ENCODE measurements around the gene CALB2. TPM values are rescaled to one million over a fixed set of nuclear protein-coding genes. Genes with fewer than 3 reads are reported as not detected.

The CALB2 gene
- polyA plus RNA-seq, 2 of the 4 experiments (the other 2 are of a cell fraction): 3.7 to 6.4 TPM

DNA sequence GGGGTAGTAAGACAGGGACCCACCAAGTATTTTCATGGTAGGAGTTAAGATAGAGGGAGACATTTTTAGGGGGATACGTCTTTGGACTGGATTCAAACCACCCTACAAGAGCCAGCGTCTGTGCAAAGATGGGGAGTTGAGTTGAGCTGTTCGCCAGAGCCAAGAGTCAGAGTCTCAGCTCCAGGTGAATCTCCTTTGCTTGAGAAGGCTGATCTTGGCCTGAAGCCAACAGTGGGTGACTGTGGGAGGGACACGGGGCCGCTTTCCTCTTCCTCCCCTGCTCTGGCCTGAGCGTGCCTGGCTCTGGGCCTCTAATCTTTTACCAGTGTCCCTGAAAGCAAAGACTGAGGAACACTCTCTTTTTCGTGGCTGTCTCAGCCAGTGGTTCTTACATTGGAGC lies 78.0 kb downstream of the CALB2 start:
- no peak for TF ChIP-seq ESRRA (IDR thresholded peaks at IDR 0.05; ENCODE audit: borderline replicate concordance, low read length)
- TF ChIP-seq GATA3 (IDR thresholded peaks at IDR 0.05; ENCODE audit: borderline replicate concordance): no peak
- no peak for TF ChIP-seq EP300 (IDR thresholded peaks at IDR 0.05)
- no peak for TF ChIP-seq RCOR1 (IDR thresholded peaks at IDR 0.05; ENCODE audit: low read depth, low read length)
- no peak for TF ChIP-seq HDAC2 (IDR thresholded peaks at IDR 0.05)
- TF ChIP-seq BHLHE40 (IDR thresholded peaks at IDR 0.05; ENCODE audit: low read depth, low read length): no peak
- TF ChIP-seq, protein P1, sequence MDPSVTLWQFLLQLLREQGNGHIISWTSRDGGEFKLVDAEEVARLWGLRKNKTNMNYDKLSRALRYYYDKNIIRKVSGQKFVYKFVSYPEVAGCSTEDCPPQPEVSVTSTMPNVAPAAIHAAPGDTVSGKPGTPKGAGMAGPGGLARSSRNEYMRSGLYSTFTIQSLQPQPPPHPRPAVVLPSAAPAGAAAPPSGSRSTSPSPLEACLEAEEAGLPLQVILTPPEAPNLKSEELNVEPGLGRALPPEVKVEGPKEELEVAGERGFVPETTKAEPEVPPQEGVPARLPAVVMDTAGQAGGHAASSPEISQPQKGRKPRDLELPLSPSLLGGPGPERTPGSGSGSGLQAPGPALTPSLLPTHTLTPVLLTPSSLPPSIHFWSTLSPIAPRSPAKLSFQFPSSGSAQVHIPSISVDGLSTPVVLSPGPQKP (IDR thresholded peaks at IDR 0.05; ENCODE audit: low read depth, low read length): no peak
- TF ChIP-seq, protein P2, sequence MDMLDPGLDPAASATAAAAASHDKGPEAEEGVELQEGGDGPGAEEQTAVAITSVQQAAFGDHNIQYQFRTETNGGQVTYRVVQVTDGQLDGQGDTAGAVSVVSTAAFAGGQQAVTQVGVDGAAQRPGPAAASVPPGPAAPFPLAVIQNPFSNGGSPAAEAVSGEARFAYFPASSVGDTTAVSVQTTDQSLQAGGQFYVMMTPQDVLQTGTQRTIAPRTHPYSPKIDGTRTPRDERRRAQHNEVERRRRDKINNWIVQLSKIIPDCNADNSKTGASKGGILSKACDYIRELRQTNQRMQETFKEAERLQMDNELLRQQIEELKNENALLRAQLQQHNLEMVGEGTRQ (IDR thresholded peaks at IDR 0.05): no peak
- no peak for TF ChIP-seq HOXB5 (CRISPR knock-in tag; IDR thresholded peaks at IDR 0.05)
- TF ChIP-seq EHMT2 (IDR thresholded peaks at IDR 0.05; ENCODE audit: low read depth): no peak
- no peak for TF ChIP-seq HEYL (CRISPR knock-in tag; IDR thresholded peaks at IDR 0.05)
- no peak for TF ChIP-seq JUN (IDR thresholded peaks at IDR 0.05)
- no peak for TF ChIP-seq RNF2 (IDR thresholded peaks at IDR 0.05; ENCODE audit: borderline replicate concordance, low read depth)
- no peak for TF ChIP-seq NPAS2 (CRISPR knock-in tag; IDR thresholded peaks at IDR 0.05; ENCODE audit: borderline replicate concordance)
- no peak for TF ChIP-seq NFE2L2 (conservative IDR thresholded peaks at IDR 0.05; ENCODE audit: low read length)
- TF ChIP-seq, protein P3, sequence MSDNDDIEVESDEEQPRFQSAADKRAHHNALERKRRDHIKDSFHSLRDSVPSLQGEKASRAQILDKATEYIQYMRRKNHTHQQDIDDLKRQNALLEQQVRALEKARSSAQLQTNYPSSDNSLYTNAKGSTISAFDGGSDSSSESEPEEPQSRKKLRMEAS (IDR thresholded peaks at IDR 0.05): no peak
- POLR2A ChIA-PET: no interaction called here
- Histone ChIP-seq H3K4me3 (no peak overlapping the region), H3K9me3 (peaks cover 5% of the 10 kb centered on the region; the same call in 2 of the 3 replicates), H3K4me1 (no peaks in the 10 kb centered on the region), H3K27ac (no peak overlapping the region), H3K4me2 (no peak overlapping the region)
- CTCF ChIA-PET: interaction anchor here (0.6 to 5.2 kb wide), 2 partner anchors 24 to 1123 kb away, joined by 3 to 16 read pairs; no protein-coding TSS in a partner anchor
- ATAC-seq (no peak), DNase-seq (ENCODE audit: low read depth in 1 of 2, low spot score in 1 of 2) (no peak), FAIRE-seq (no peak)
- 37% methylated on average over 7 of the region's 7 CpGs for WGBS (ENCODE audit: missing lambda C conversion rate)

DNA sequence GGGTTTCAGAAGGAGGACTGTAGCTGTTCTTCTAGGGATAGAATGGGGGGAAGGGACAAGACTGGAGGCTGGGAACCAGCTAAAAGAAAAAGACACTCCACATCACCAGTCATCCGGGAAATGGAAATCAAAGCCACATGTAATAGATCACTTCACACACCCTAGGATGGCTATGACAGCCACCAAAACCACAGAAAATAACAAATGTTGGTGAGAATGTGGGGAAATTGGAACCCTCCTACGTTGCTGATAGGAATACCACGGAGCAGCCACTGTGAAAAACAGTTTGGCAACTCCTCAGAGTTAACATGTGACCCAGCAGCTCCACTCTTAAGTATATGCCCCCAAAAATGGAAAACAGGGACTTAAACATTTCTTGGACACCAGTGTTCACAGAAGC lies 81.0 kb downstream of the CALB2 start:
- Histone ChIP-seq H3K4me2 (no peak overlapping the region), H3K9me3 (peaks cover 30% of the 10 kb centered on the region), H3K4me3 (no peak overlapping the region), H3K4me1 (no peaks in the 10 kb centered on the region), H3K27ac (no peak overlapping the region)
- DNase-seq (ENCODE audit: low read depth in 1 of 2, low spot score in 1 of 2) (no peak), ATAC-seq (no peak), FAIRE-seq (no peak)
- ChIA-PET POLR2A (no interaction called here), CTCF (interaction anchor here (1.3 kb wide), 2 partner anchors 10 to 668 kb away, joined by 3 to 4 read pairs; no protein-coding TSS in a partner anchor)
- no peak for TF ChIP-seq RAD21 (conservative IDR thresholded peaks at IDR 0.05 in 1 of 2, IDR thresholded peaks at IDR 0.05 in 1 of 2)
- TF ChIP-seq BHLHE40 (IDR thresholded peaks at IDR 0.05; ENCODE audit: low read depth, low read length): no peak
- no peak for TF ChIP-seq CHD2 (IDR thresholded peaks at IDR 0.05; ENCODE audit: low read length, partially characterized antibody)
- TF ChIP-seq SREBF2 (IDR thresholded peaks at IDR 0.05): no peak
- TF ChIP-seq KDM5A (IDR thresholded peaks at IDR 0.05): no peak
- TF ChIP-seq CBX2 (IDR thresholded peaks at IDR 0.05; ENCODE audit: borderline replicate concordance, low read depth): no peak
- TF ChIP-seq, protein P4, sequence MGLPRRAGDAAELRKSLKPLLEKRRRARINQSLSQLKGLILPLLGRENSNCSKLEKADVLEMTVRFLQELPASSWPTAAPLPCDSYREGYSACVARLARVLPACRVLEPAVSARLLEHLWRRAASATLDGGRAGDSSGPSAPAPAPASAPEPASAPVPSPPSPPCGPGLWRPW (IDR thresholded peaks at IDR 0.05): no peak
- TF ChIP-seq NR3C1 (IDR thresholded peaks at IDR 0.05): no peak
- TF ChIP-seq JUN (IDR thresholded peaks at IDR 0.05): no peak
- TF ChIP-seq RFX5 (IDR thresholded peaks at IDR 0.05): no peak
- TF ChIP-seq MAFK (IDR thresholded peaks at IDR 0.05; ENCODE audit: partially characterized antibody): no peak
- TF ChIP-seq MYC (IDR thresholded peaks at IDR 0.05; ENCODE audit: borderline replicate concordance, low read length): no peak
- 11% methylated on average over 3 of the region's 3 CpGs for WGBS (ENCODE audit: missing lambda C conversion rate)

Other genes with a start within 250 kb of the CALB2 start
- 0.30 and 0.41 TPM in 2 replicates for gene HYDIN, start 128.0 kb upstream of the CALB2 start, polyA plus RNA-seq (2011; rRNA removed)
- gene HYDIN, start 128.0 kb upstream of the CALB2 start, polyA plus RNA-seq (2017; fragmentation: RNase III; extraction: RNeasy Plus Mini Kit Qiagen cat#74134 plus additional on column Dnase treatment): 0.21 to 0.33 TPM (median 0.23 TPM) in 3 replicates
- 33.2 and 34.9 TPM in 2 replicates for gene CMTR2, start 69.3 kb upstream of the CALB2 start, polyA plus RNA-seq (2011; rRNA removed)
- 14.2 to 16.9 TPM (median 15.4 TPM) in 3 replicates for gene CMTR2, start 69.3 kb upstream of the CALB2 start, polyA plus RNA-seq (2017; fragmentation: RNase III; extraction: RNeasy Plus Mini Kit Qiagen cat#74134 plus additional on column Dnase treatment)
- not detected in 2 replicates for gene TLE7, start 83.3 kb downstream of the CALB2 start, polyA plus RNA-seq (2011; rRNA removed)
- not detected in 3 replicates for gene TLE7, start 83.3 kb downstream of the CALB2 start, polyA plus RNA-seq (2017; fragmentation: RNase III; extraction: RNeasy Plus Mini Kit Qiagen cat#74134 plus additional on column Dnase treatment)
- 6.1 and 8.7 TPM in 2 replicates for gene ZNF23, start 103.5 kb downstream of the CALB2 start, polyA plus RNA-seq (2011; rRNA removed)
- gene ZNF23, start 103.5 kb downstream of the CALB2 start, polyA plus RNA-seq (2017; fragmentation: RNase III; extraction: RNeasy Plus Mini Kit Qiagen cat#74134 plus additional on column Dnase treatment): 6.2 to 7.7 TPM (median 7.1 TPM) in 3 replicates
- 3.9 and 4.4 TPM in 2 replicates for gene ZNF19, start 130.6 kb downstream of the CALB2 start, polyA plus RNA-seq (2011; rRNA removed)
- gene ZNF19, start 130.6 kb downstream of the CALB2 start, polyA plus RNA-seq (2017; fragmentation: RNase III; extraction: RNeasy Plus Mini Kit Qiagen cat#74134 plus additional on column Dnase treatment): 2.0 to 2.4 TPM (median 2.3 TPM) in 3 replicates
- 0.08 and 0.12 TPM in 2 replicates for gene CHST4, start 167.7 kb downstream of the CALB2 start, polyA plus RNA-seq (2011; rRNA removed)
- gene CHST4, start 167.7 kb downstream of the CALB2 start, polyA plus RNA-seq (2017; fragmentation: RNase III; extraction: RNeasy Plus Mini Kit Qiagen cat#74134 plus additional on column Dnase treatment): 0.04 to 0.10 TPM (median 0.05 TPM) in 3 replicates
- gene TAT, start 218.4 kb downstream of the CALB2 start, polyA plus RNA-seq (2011; rRNA removed): 0.30 and 0.37 TPM in 2 replicates
- 0.03 to 0.06 TPM (median 0.05 TPM) in 3 replicates for gene TAT, start 218.4 kb downstream of the CALB2 start, polyA plus RNA-seq (2017; fragmentation: RNase III; extraction: RNeasy Plus Mini Kit Qiagen cat#74134 plus additional on column Dnase treatment)